ENCODE measurements around the gene PLS1.
"Not testable (repeated sequence)": the region's sequence is repeated elsewhere in the genome, so short reads cannot be mapped to it uniquely, and the experiment has no call there.

- not testable (repeated sequence) for TF ChIP-seq BACH2 (CRISPR knock-in tag; IDR thresholded peaks at IDR 0.05; ENCODE audit: borderline replicate concordance); PPARA (CRISPR knock-in tag; IDR thresholded peaks at IDR 0.05; ENCODE audit: borderline replicate concordance); OSR1 (CRISPR knock-in tag; IDR thresholded peaks at IDR 0.05); ZC3H10 (CRISPR knock-in tag; IDR thresholded peaks at IDR 0.05); POU6F1 (CRISPR knock-in tag; IDR thresholded peaks at IDR 0.05; ENCODE audit: borderline replicate concordance, low read depth); CSRNP3 (CRISPR knock-in tag; IDR thresholded peaks at IDR 0.05); ISL1 (CRISPR knock-in tag; IDR thresholded peaks at IDR 0.05); ZNF565 (CRISPR knock-in tag; conservative IDR thresholded peaks at IDR 0.05; ENCODE audit: low read depth); RARB (CRISPR knock-in tag; IDR thresholded peaks at IDR 0.05); ZFP30 (CRISPR knock-in tag; IDR thresholded peaks at IDR 0.05)
- TF ChIP-seq, protein P1, sequence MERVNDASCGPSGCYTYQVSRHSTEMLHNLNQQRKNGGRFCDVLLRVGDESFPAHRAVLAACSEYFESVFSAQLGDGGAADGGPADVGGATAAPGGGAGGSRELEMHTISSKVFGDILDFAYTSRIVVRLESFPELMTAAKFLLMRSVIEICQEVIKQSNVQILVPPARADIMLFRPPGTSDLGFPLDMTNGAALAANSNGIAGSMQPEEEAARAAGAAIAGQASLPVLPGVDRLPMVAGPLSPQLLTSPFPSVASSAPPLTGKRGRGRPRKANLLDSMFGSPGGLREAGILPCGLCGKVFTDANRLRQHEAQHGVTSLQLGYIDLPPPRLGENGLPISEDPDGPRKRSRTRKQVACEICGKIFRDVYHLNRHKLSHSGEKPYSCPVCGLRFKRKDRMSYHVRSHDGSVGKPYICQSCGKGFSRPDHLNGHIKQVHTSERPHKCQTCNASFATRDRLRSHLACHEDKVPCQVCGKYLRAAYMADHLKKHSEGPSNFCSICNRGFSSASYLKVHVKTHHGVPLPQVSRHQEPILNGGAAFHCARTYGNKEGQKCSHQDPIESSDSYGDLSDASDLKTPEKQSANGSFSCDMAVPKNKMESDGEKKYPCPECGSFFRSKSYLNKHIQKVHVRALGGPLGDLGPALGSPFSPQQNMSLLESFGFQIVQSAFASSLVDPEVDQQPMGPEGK (CRISPR knock-in tag; IDR thresholded peaks at IDR 0.05; ENCODE audit: borderline replicate concordance), result not testable (repeated sequence)
- TF ChIP-seq, protein P2, sequence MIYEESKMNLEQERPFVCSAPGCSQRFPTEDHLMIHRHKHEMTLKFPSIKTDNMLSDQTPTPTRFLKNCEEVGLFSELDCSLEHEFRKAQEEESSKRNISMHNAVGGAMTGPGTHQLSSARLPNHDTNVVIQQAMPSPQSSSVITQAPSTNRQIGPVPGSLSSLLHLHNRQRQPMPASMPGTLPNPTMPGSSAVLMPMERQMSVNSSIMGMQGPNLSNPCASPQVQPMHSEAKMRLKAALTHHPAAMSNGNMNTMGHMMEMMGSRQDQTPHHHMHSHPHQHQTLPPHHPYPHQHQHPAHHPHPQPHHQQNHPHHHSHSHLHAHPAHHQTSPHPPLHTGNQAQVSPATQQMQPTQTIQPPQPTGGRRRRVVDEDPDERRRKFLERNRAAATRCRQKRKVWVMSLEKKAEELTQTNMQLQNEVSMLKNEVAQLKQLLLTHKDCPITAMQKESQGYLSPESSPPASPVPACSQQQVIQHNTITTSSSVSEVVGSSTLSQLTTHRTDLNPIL (CRISPR knock-in tag; IDR thresholded peaks at IDR 0.05; ENCODE audit: low read depth), result not testable (repeated sequence)
Measured at GRCh38 chr3:142569422-142569821, 26.8 kb upstream of the PLS1 start.
